T-helper 2 cell treated with Interferon-gamma antibody and Interleukin-4, amounts not matched to agents 100 ng/mL and 5 ng/mL, for 36 hours (primary cell): ENCODE data around the gene GPR132. TPM values are rescaled to one million over a fixed set of nuclear protein-coding genes. Genes with fewer than 3 reads are reported as not detected.
"Not testable (repeated sequence)": the region's sequence is repeated elsewhere in the genome, so short reads cannot be mapped to it uniquely, and the experiment has no call there.

Experiments
- intact Hi-C: fragments of 100-400 bp; cut with micrococcal nuclease; formaldehyde crosslinking; loops from one replicate; pipeline ENCODE4 v1.15.1; 2023
- total RNA-seq: library from RNA; stranded (reverse); gene quantifications from 2 replicates; pipeline ENCODE4 v1.2.3, GENCODE V29; 2022

The GPR132 gene
- total RNA-seq, 1 donor from 2014 or later: 31.8 TPM

GRCh38 chr14:105049753-105050550 is 15.3 kb downstream of the GPR132 start:
- intact Hi-C loops: no loop called here

GRCh38 chr14:105047283-105048016 is 17.8 kb downstream of the GPR132 start:
- intact Hi-C loops: no loop called here

GRCh38 chr14:105046891-105047282 is 18.3 kb downstream of the GPR132 start:
- intact Hi-C loops: no loop called here

GRCh38 chr14:105045710-105046326 is 19.4 kb downstream of the GPR132 start:
- intact Hi-C loops: loop anchor here (1.0 kb wide), 4 partner anchors 25 to 306 kb away; partner anchors contain the start of gene CDCA4

GRCh38 chr14:105043641-105044040 is 21.6 kb downstream of the GPR132 start:
- intact Hi-C loops: loop anchor here (1.0 kb wide), 1 partner anchor 7 kb away; no protein-coding TSS in a partner anchor

- intact Hi-C loops: no loop called here
Observed at GRCh38 chr14:105042813-105043212, 22.4 kb downstream of the GPR132 start.

- intact Hi-C loops: no loop called here
Observed at GRCh38 chr14:105041841-105042765, 23.1 kb downstream of the GPR132 start.

GRCh38 chr14:105039458-105040205 is 25.6 kb downstream of the GPR132 start:
- intact Hi-C loops: no loop called here

- intact Hi-C loops: loop anchor here (1.0 kb wide), 1 partner anchor 9 kb away; no protein-coding TSS in a partner anchor
Observed at GRCh38 chr14:105035616-105036015, 29.6 kb downstream of the GPR132 start.

- intact Hi-C loops: no loop called here
Observed at GRCh38 chr14:105034315-105035039, 30.8 kb downstream of the GPR132 start.

GRCh38 chr14:105033412-105033900 is 31.8 kb downstream of the GPR132 start:
- intact Hi-C loops: not testable (repeated sequence)

- intact Hi-C loops: not testable (repeated sequence)
Observed at GRCh38 chr14:105032451-105032901, 32.8 kb downstream of the GPR132 start.

- intact Hi-C loops: no loop called here
Observed at GRCh38 chr14:105030836-105031396, 34.3 kb downstream of the GPR132 start.

GRCh38 chr14:105030194-105030593 is 35.0 kb downstream of the GPR132 start:
- intact Hi-C loops: no loop called here

GRCh38 chr14:105029402-105029801 is 35.8 kb downstream of the GPR132 start:
- intact Hi-C loops: loop anchor here (5.0 to 10.0 kb wide), 2 partner anchors 52 to 235 kb away; partner anchors contain the start of genes AHNAK2 and AKT1

GRCh38 chr14:105028251-105028927 is 36.8 kb downstream of the GPR132 start:
- intact Hi-C loops: loop anchor here (5.0 to 10.0 kb wide), 2 partner anchors 51 to 234 kb away; partner anchors contain the start of genes AHNAK2 and AKT1

GRCh38 chr14:105027718-105028117 is 37.5 kb downstream of the GPR132 start:
- intact Hi-C loops: loop anchor here (5.0 to 10.0 kb wide), 2 partner anchors 50 to 233 kb away; partner anchors contain the start of genes AHNAK2 and AKT1
